ENCODE results near the gene GHITM.
A peak's percentile ranks its signal among the peaks of the same experiment; 100 is the strongest.
"Not testable (repeated sequence)": the region's sequence is repeated elsewhere in the genome, so short reads cannot be mapped to it uniquely, and the experiment has no call there.

GHITM gene

GRCh38 chr10:84117686-84118394, 21.5 kb upstream of the GHITM start:
- H3K36me3 ChIP-seq (ENCODE audit: control insufficient read depth, insufficient read depth, low read length, severe bottlenecking), result no peaks in the 10 kb centered on the region
- no peaks in the 10 kb centered on the region for H3K4me1 ChIP-seq (ENCODE audit: control insufficient read depth, insufficient read depth, low read length)
- no peak overlapping the region for H3K4me3 ChIP-seq (ENCODE audit: low read length)
- H3K27me3 ChIP-seq (replicated peaks; ENCODE audit: control insufficient read depth, insufficient read depth, low read length), result peaks cover 4% of the 10 kb centered on the region
- H3K9me3 ChIP-seq (ENCODE audit: control insufficient read depth, low read length), result no peaks in the 10 kb centered on the region
- DNase-seq (ENCODE audit: low read depth), result peak; percentile 4
- no peak overlapping the region for H3K9ac ChIP-seq (ENCODE audit: low read length)

GRCh38 chr10:84118395-84119006, 20.8 kb upstream of the GHITM start:
- Histone ChIP-seq H3K9me3 (ENCODE audit: control insufficient read depth, low read length) (no peaks in the 10 kb centered on the region), H3K36me3 (ENCODE audit: control insufficient read depth, insufficient read depth, low read length, severe bottlenecking) (no peaks in the 10 kb centered on the region), H3K9ac (ENCODE audit: low read length) (no peak overlapping the region), H3K4me3 (ENCODE audit: low read length) (no peak overlapping the region), H3K27me3 (replicated peaks; ENCODE audit: control insufficient read depth, insufficient read depth, low read length) (peaks cover 4% of the 10 kb centered on the region), H3K4me1 (ENCODE audit: control insufficient read depth, insufficient read depth, low read length) (no peaks in the 10 kb centered on the region)
- DNase-seq (ENCODE audit: low read depth), result no peak

GRCh38 chr10:84123362-84123761, 15.9 kb upstream of the GHITM start:
- Histone ChIP-seq H3K9me3 (ENCODE audit: control insufficient read depth, low read length) (peaks cover 15% of the 10 kb centered on the region), H3K9ac (ENCODE audit: low read length) (no peak overlapping the region), H3K4me3 (ENCODE audit: low read length) (no peak overlapping the region), H3K36me3 (ENCODE audit: control insufficient read depth, insufficient read depth, low read length, severe bottlenecking) (no peaks in the 10 kb centered on the region), H3K27me3 (replicated peaks; ENCODE audit: control insufficient read depth, insufficient read depth, low read length) (peaks cover 4% of the 10 kb centered on the region), H3K4me1 (ENCODE audit: control insufficient read depth, insufficient read depth, low read length) (no peaks in the 10 kb centered on the region)
- DNase-seq (ENCODE audit: low read depth), result no peak

DNA sequence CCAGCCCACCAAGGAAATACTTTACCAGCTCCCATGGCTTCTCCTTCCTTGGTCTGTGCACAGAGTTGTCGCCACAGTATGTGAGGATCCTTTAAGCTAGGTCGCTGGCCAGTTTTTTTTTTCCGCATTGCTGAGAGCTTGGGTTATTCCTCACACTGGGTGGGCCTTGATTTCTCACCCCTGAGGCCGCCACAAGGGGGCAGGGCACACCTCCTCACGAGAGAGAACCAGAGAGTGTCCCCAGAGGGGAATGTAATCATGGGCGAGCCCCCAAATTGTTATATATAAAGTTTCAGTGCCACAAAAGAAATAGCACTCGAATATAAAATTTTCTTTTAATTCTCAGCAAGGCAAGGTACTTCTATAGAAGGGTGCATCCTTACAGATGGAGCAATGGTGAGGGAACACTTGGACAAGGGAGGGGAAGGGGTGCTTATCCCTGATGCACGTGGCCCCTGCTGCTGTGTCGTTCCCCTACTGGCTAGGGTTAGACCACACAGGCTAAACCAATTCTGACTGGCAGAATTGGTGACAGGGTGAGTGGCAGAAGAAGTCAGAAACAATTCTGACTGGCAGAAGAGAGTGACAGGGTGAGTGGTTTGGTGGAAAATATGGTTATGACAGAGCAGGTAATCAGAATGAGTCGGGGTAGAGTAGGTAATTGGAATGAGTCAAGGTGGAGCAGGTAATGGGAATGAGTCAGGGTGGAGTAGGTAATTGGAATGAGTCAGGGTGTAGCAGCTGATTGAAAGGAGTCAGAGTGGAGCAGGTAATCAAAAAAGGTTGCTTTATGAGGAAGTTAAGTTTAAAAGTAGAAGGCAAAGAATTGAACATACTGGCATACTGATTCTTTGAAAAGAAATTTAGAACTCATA, 13.2 kb upstream of the GHITM start:
- not testable (repeated sequence) for DNase-seq (ENCODE audit: low read depth); H3K4me1 ChIP-seq (ENCODE audit: control insufficient read depth, insufficient read depth, low read length); H3K36me3 ChIP-seq (ENCODE audit: control insufficient read depth, insufficient read depth, low read length, severe bottlenecking); H3K9ac ChIP-seq (ENCODE audit: low read length); H3K27me3 ChIP-seq (replicated peaks; ENCODE audit: control insufficient read depth, insufficient read depth, low read length); H3K4me3 ChIP-seq (ENCODE audit: low read length)
- peaks cover 15% of the 10 kb centered on the region for H3K9me3 ChIP-seq (ENCODE audit: control insufficient read depth, low read length)

DNA sequence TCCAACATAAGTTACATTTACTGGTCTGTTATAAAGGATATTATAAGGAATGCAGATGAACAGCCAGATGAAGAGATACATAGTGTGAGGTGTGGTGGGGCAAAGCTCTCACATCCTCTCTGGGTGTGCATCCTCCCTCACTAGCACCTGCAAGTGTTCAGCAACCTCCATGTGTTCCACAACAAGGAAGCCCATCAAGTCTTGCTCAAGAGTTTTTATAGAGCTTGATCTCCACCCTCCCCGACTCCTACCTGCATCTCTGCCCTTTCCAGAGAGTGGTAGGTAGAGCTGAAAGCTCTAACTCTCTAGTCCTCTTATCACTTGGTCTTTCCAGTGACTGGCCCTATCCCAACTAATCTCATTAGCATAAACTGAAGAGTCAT, 12.5 kb upstream of the GHITM start:
- no peaks in the 10 kb centered on the region for H3K27me3 ChIP-seq (replicated peaks; ENCODE audit: control insufficient read depth, insufficient read depth, low read length)
- no peaks in the 10 kb centered on the region for H3K36me3 ChIP-seq (ENCODE audit: control insufficient read depth, insufficient read depth, low read length, severe bottlenecking)
- no peak overlapping the region for H3K9ac ChIP-seq (ENCODE audit: low read length)
- no peak for DNase-seq (ENCODE audit: low read depth)
- no peak overlapping the region for H3K4me3 ChIP-seq (ENCODE audit: low read length)
- no peaks in the 10 kb centered on the region for H3K4me1 ChIP-seq (ENCODE audit: control insufficient read depth, insufficient read depth, low read length)
- peaks cover 15% of the 10 kb centered on the region for H3K9me3 ChIP-seq (ENCODE audit: control insufficient read depth, low read length)

DNA sequence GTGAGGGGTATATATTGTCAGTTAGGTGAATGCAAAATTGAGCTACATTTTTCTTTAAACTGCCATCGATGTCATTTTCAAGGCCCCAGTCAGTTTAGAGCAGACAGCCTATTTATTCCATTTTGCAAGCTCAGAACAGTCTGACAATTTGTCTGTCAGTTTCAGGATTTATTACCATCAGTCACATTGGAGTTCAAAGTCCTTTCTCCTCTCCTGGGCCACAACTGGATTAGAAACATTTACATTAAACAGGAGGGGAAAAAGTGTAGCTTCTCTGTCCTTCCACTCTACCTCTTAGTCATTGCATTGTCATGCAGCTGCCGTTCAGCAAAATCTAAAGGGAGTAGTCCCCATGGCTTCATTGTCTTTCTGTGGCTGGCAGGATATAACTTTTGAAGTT, 3.5 kb upstream of the GHITM start:
- peaks cover 7% of the 10 kb centered on the region for H3K27me3 ChIP-seq (replicated peaks; ENCODE audit: control insufficient read depth, insufficient read depth, low read length)
- H3K4me1 ChIP-seq (ENCODE audit: control insufficient read depth, insufficient read depth, low read length), result peaks cover 12% of the 10 kb centered on the region
- H3K9me3 ChIP-seq (ENCODE audit: control insufficient read depth, low read length), result peaks cover 2% of the 10 kb centered on the region
- no peak for DNase-seq (ENCODE audit: low read depth)
- H3K9ac ChIP-seq (ENCODE audit: low read length), result no peak overlapping the region
- H3K36me3 ChIP-seq (ENCODE audit: control insufficient read depth, insufficient read depth, low read length, severe bottlenecking), result no peaks in the 10 kb centered on the region
- no peak overlapping the region for H3K4me3 ChIP-seq (ENCODE audit: low read length)

DNA sequence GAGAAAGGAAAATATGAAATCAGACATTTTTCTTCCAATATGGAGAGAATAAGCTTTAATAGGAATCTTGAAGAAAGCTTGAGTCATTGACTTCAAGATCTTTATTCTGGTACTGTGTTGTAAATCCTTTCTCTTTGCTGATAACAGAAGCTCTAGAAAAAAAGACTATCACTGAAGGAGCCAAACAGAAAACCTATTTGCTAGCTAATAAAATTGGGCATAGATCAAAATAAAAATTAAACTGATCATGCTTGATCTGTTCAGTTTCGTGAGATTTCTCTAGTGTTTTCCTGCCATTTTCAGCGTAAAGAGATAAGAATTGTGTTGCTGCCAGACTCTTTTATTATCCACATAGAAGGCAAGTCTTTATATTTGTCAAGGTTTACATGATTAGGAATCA, 1.5 kb upstream of the GHITM start:
- H3K4me1 ChIP-seq (ENCODE audit: control insufficient read depth, insufficient read depth, low read length), result peaks cover 21% of the 10 kb centered on the region

DNA sequence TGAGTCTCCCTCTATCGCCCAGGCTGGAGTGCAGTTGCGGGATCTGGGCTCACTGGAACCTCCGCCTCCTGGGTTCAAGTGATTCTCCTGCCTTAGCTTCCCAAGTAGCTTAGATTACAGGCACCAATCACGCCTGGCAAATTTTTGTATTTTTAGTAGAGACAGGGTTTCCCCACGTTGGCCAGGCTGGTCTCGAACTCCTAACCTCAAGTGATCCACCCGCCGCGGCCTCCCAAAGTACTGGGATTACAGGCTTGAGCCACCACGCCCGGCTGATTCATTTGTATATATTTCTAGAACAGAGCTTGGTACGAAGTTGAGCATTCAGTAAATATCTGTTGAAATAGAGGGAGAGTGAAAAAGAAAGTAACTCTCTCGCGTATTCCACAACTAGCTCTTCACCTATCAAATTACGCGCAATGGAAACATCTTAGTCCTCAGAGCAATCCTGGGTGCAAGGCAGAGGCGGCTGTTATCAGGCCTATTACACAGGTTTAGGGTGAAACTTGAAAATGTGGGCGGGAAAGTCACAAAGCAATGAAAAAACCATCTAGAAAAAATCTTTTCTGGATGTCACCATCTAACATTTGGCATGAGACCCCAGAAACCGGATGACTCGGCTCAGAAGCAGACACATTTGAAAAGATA, 707 bp upstream of the GHITM start:
- Histone ChIP-seq H3K4me3 (ENCODE audit: low read length) (peak overlapping the region; percentile 100), H3K36me3 (ENCODE audit: control insufficient read depth, insufficient read depth, low read length, severe bottlenecking) (peaks cover 24% of the 10 kb centered on the region), H3K27me3 (replicated peaks; ENCODE audit: control insufficient read depth, insufficient read depth, low read length) (no peaks in the 10 kb centered on the region), H3K9me3 (ENCODE audit: control insufficient read depth, low read length) (no peaks in the 10 kb centered on the region), H3K4me1 (ENCODE audit: control insufficient read depth, insufficient read depth, low read length) (peaks cover 21% of the 10 kb centered on the region), H3K9ac (ENCODE audit: low read length) (peak overlapping the region; percentile 99)
- DNase-seq (ENCODE audit: low read depth), result no peak

More for the DNA sequence above, 1.5 kb upstream of the GHITM start:
- DNase-seq (ENCODE audit: low read depth), result no peak
- Histone ChIP-seq H3K4me3 (ENCODE audit: low read length) (no peak overlapping the region), H3K36me3 (ENCODE audit: control insufficient read depth, insufficient read depth, low read length, severe bottlenecking) (peaks cover 16% of the 10 kb centered on the region), H3K9me3 (ENCODE audit: control insufficient read depth, low read length) (no peaks in the 10 kb centered on the region), H3K9ac (ENCODE audit: low read length) (no peak overlapping the region), H3K27me3 (replicated peaks; ENCODE audit: control insufficient read depth, insufficient read depth, low read length) (peaks cover under 1% of the 10 kb centered on the region)

DNA sequence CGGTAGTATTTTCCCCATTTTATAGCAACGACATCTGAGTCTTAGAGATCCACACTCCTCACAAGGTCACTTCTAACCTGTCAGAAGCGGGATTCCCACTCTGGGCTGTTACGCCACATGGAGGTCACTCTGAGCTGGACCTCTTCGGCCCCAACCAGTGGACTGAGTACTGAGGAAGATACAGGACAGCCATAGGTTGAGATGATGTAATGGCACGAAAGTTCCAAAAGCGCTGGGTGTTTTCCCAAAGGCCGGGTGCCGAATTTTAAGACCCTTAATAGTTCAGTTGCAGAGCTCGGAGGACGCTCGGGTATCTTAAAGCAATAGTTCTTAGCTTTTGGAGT, 699 bp downstream of the GHITM start:
- H3K4me1 ChIP-seq (ENCODE audit: control insufficient read depth, insufficient read depth, low read length), result peaks cover 21% of the 10 kb centered on the region
- peak overlapping the region; percentile 99 for H3K9ac ChIP-seq (ENCODE audit: low read length)
- DNase-seq (ENCODE audit: low read depth), result peak; percentile 66
- peaks cover 38% of the 10 kb centered on the region for H3K36me3 ChIP-seq (ENCODE audit: control insufficient read depth, insufficient read depth, low read length, severe bottlenecking)
- H3K4me3 ChIP-seq (ENCODE audit: low read length), result peak overlapping the region; percentile 100
- H3K27me3 ChIP-seq (replicated peaks; ENCODE audit: control insufficient read depth, insufficient read depth, low read length), result no peaks in the 10 kb centered on the region
- H3K9me3 ChIP-seq (ENCODE audit: control insufficient read depth, low read length), result no peaks in the 10 kb centered on the region

DNA sequence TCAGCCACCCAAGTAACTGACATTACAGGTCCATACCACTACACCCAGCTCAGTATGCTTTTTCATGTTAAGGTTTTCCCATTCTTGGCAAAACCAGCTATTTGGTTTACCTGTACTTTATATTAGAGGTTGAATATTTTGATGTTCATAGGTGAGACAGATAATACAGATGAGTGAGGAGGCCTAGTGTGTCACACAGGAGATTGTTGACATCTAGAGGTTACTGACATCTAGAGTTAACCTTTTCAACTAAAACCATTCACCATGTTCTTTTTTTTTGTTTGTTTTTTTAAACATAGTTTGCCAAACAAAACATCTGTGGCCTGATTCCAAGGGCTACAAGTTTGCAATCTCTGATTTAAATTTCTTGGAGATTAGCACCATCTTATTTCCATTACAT, 8.0 kb downstream of the GHITM start:
- peaks cover 95% of the 10 kb centered on the region for H3K36me3 ChIP-seq (ENCODE audit: control insufficient read depth, insufficient read depth, low read length, severe bottlenecking)
- no peak overlapping the region for H3K9ac ChIP-seq (ENCODE audit: low read length)
- H3K27me3 ChIP-seq (replicated peaks; ENCODE audit: control insufficient read depth, insufficient read depth, low read length), result no peaks in the 10 kb centered on the region
- no peak overlapping the region for H3K4me3 ChIP-seq (ENCODE audit: low read length)
- H3K9me3 ChIP-seq (ENCODE audit: control insufficient read depth, low read length), result no peaks in the 10 kb centered on the region
- no peak for DNase-seq (ENCODE audit: low read depth)
- H3K4me1 ChIP-seq (ENCODE audit: control insufficient read depth, insufficient read depth, low read length), result no peaks in the 10 kb centered on the region

GRCh38 chr10:84148006-84148597, 8.8 kb downstream of the GHITM start:
- peaks cover 95% of the 10 kb centered on the region for H3K36me3 ChIP-seq (ENCODE audit: control insufficient read depth, insufficient read depth, low read length, severe bottlenecking)
- DNase-seq (ENCODE audit: low read depth), result peak; percentile 79

More at GRCh38 chr10:84148006-84148597, 8.8 kb downstream of the GHITM start:
- not testable (repeated sequence) for H3K27me3 ChIP-seq (replicated peaks; ENCODE audit: control insufficient read depth, insufficient read depth, low read length); H3K4me3 ChIP-seq (ENCODE audit: low read length); H3K9me3 ChIP-seq (ENCODE audit: control insufficient read depth, low read length); H3K9ac ChIP-seq (ENCODE audit: low read length); H3K4me1 ChIP-seq (ENCODE audit: control insufficient read depth, insufficient read depth, low read length)

Data from adipocyte (in vitro differentiated cells).